RWPE1 (cell line): ENCODE data around the gene S100A8.

Experiments
- CTCF ChIA-PET: fragments of 350-600 bp; sonication (Branson Sonifier 250); formaldehyde crosslinking; extraction: SDS; loops from one replicate; lab custom pipeline; 2021; lab: Yijun Ruan, JAX
- POLR2A ChIA-PET: fragments of 400-600 bp; formaldehyde crosslinking; extraction: SDS; loops from one replicate; lab custom pipeline; 2020; ENCODE audit warnings: antibody characterized with exemption; ENCODE audit not compliant: low non-redundant PET; lab: Yijun Ruan, JAX
- DNase-seq: peaks from one replicate; pipeline ENCODE4 v3.0.0; 2012; ENCODE audit warnings: low spot score
- H3K27ac ChIP-seq: fragments of 450-650 bp; 2 replicates; pipeline ENCODE4 v1.5.1; 2017
- CTCF ChIP-seq: fragments of 450-650 bp; conservative IDR thresholded peaks from 2 replicates; pipeline ENCODE4 v1.5.1; 2017; ENCODE audit warnings: low read depth, mild to moderate bottlenecking

Gene S100A8

GRCh38 chr1:153365696-153366095, 25.2 kb downstream of the S100A8 start:
- peak overlapping the region; percentile 75 for H3K27ac ChIP-seq
- no peak for DNase-seq
- CTCF ChIA-PET = interaction anchor here (1.0 to 1.4 kb wide), 2 partner anchors 11 to 129 kb away, joined by 3 read pairs; no protein-coding TSS in a partner anchor
- no peak for TF ChIP-seq CTCF
- POLR2A ChIA-PET = no interaction called here

GRCh38 chr1:153364766-153365666, 25.9 kb downstream of the S100A8 start:
- TF ChIP-seq CTCF = no peak
- CTCF ChIA-PET = interaction anchor here (1.0 to 1.4 kb wide), 2 partner anchors 10 to 129 kb away, joined by 3 read pairs; no protein-coding TSS in a partner anchor
- DNase-seq = peak; percentile 48
- peak overlapping the region; percentile 75 for H3K27ac ChIP-seq
- POLR2A ChIA-PET = interaction anchor here (0.6 to 1.0 kb wide), 2 partner anchors 11 to 1413 kb away, joined by 4 to 9 read pairs; partner anchors contain the start of gene S100A12

GRCh38 chr1:153364156-153364555, 26.7 kb downstream of the S100A8 start:
- ChIA-PET CTCF (interaction anchor here (0.6 kb wide), 1 partner anchor 1376 kb away, joined by 5 read pairs; no protein-coding TSS in a partner anchor), POLR2A (interaction anchor here (0.6 to 1.0 kb wide), 2 partner anchors 11 to 1414 kb away, joined by 4 to 9 read pairs; partner anchors contain the start of gene S100A12)
- DNase-seq = no peak
- no peak for TF ChIP-seq CTCF
- no peak overlapping the region for H3K27ac ChIP-seq

GRCh38 chr1:153363641-153364040, 27.2 kb downstream of the S100A8 start:
- TF ChIP-seq CTCF = no peak
- no peak overlapping the region for H3K27ac ChIP-seq
- ChIA-PET CTCF (no interaction called here), POLR2A (interaction anchor here (1.0 kb wide), 1 partner anchor 12 kb away, joined by 4 read pairs; the partner anchor contains the start of gene S100A12)
- no peak for DNase-seq

GRCh38 chr1:153362187-153362775, 28.6 kb downstream of the S100A8 start:
- DNase-seq = no peak
- ChIA-PET CTCF (interaction anchor here (0.6 to 0.9 kb wide), 4 partner anchors 8 to 1899 kb away, joined by 3 read pairs; no protein-coding TSS in a partner anchor), POLR2A (no interaction called here)
- peak overlapping the region; percentile 46; the same call in 1 of the 2 replicates for H3K27ac ChIP-seq
- TF ChIP-seq CTCF = no peak

- DNase-seq = no peak
- CTCF ChIA-PET = interaction anchor here (0.6 to 0.9 kb wide), 4 partner anchors 8 to 1899 kb away, joined by 3 read pairs; no protein-coding TSS in a partner anchor
- POLR2A ChIA-PET = no interaction called here
- no peak for TF ChIP-seq CTCF
- H3K27ac ChIP-seq = peak overlapping the region; percentile 46
Observed at GRCh38 chr1:153361480-153362109, 29.3 kb downstream of the S100A8 start.
